HUES48 (cell line): Measurements from ENCODE around the gene GAD2.

ENCODE experiments used
- H3K27ac ChIP-seq: one replicate; pipeline ENCODE4 v1.7.0; 2013; ENCODE audit warnings: low read depth, low read length, inconsistent platforms
- H3K27me3 ChIP-seq: 2 replicates; pipeline ENCODE4 v1.6.1; 2013; ENCODE audit warnings: mild to moderate bottlenecking, low read length; ENCODE audit not compliant: control insufficient read depth, insufficient read depth
- H3K36me3 ChIP-seq: 2 replicates; pipeline ENCODE4 v1.6.1; 2013; ENCODE audit warnings: low read length; ENCODE audit not compliant: control insufficient read depth, insufficient read depth
- H3K4me1 ChIP-seq: 2 replicates; pipeline ENCODE4 v1.6.1; 2013; ENCODE audit warnings: mild to moderate bottlenecking, low read length; ENCODE audit not compliant: control insufficient read depth, insufficient read depth
- H3K4me3 ChIP-seq: 2 replicates; pipeline ENCODE4 v1.5.1; 2013; ENCODE audit warnings: mild to moderate bottlenecking, low read depth, low read length
- H3K9ac ChIP-seq: 2 replicates; pipeline ENCODE4 v1.6.1; 2013; ENCODE audit warnings: mild to moderate bottlenecking, low read depth, low read length, moderate library complexity
- H3K9me3 ChIP-seq: 2 replicates; pipeline ENCODE4 v1.6.1; 2013; ENCODE audit warnings: low read length; ENCODE audit not compliant: control insufficient read depth, insufficient read depth

Gene GAD2

DNA sequence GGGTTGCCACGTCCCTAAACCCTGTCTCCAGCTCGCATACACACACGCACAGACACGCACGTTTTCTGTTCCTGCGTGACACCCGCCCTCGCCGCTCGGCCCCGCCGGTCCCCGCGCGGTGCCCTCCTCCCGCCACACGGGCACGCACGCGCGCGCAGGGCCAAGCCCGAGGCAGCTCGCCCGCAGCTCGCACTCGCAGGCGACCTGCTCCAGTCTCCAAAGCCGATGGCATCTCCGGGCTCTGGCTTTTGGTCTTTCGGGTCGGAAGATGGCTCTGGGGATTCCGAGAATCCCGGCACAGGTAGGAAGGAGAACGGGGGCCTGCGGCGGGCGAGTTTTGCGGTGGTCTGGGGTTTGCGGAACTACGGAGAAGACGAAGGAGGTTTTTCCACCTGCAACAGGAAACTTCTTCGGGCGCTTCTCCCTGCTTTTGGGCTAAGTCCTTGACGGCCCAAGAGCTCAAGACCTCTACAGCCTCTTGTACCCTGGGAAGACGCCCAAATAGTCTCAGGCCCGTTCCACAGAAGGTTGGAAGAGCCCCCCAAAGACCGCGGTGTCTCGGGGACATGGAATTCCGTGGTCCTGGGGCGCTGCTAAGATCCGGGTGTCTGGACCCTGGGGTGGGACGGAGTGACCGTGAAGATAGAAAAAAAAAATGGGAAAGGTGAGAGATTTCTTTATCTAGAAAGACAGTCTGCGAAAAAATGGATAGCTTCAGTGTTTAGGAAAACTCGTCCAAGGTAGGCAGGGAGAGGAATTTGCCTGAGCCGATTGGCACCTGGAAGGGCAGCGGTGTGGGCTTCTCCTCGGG, at the start of gene GAD2:
GAD2 (plus strand) TSS at position 190 of the 811 bp plus-strand sequence; CDS start at position 226, 36 bp downstream.
- Histone ChIP-seq H3K36me3 (no peaks in the 10 kb centered on the region), H3K27ac (no peak within 1 kb of the TSS), H3K27me3 (peaks cover 93% of the 10 kb centered on the region), H3K9ac (no peak within 1 kb of the TSS), H3K4me1 (peaks cover 54% of the 10 kb centered on the region), H3K9me3 (no peaks in the 10 kb centered on the region), H3K4me3 (peak within 1 kb of the TSS; percentile 64)

GRCh38 chr10:26169466-26169865, 47.1 kb upstream of the GAD2 start:
- no peaks in the 10 kb centered on the region for H3K36me3 ChIP-seq
- H3K4me3 ChIP-seq = no peak overlapping the region
- H3K9ac ChIP-seq = no peak overlapping the region
- no peaks in the 10 kb centered on the region for H3K9me3 ChIP-seq
- H3K27me3 ChIP-seq = no peaks in the 10 kb centered on the region
- H3K4me1 ChIP-seq = peaks cover 42% of the 10 kb centered on the region
- no peak overlapping the region for H3K27ac ChIP-seq

DNA sequence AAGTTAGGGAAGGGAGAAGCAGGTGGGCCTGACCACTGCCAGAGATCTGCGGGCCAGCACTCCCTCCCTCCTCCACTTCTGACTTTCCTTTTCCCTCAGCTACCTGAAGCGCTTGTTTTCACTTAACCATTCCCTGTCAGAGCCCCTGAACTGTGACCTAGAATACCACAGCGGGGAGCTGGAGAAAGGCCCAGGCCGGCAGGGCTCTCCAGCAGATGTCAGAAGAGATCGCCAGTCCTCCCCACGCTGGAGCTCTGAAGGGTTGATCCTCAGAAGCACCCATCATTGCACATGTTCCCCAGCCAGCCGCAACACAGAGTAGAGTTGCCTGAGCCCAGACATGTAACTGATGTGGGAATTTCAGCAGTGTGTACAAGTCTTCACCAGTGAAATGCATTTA, 44.4 kb upstream of the GAD2 start:
- Histone ChIP-seq H3K9ac (no peak overlapping the region), H3K4me1 (peaks cover 40% of the 10 kb centered on the region), H3K27me3 (no peaks in the 10 kb centered on the region)

GRCh38 chr10:26173837-26174236, 42.7 kb upstream of the GAD2 start:
- H3K4me3 ChIP-seq = no peak overlapping the region
- H3K9me3 ChIP-seq = no peaks in the 10 kb centered on the region
- H3K4me1 ChIP-seq = peaks cover 29% of the 10 kb centered on the region
- H3K9ac ChIP-seq = no peak overlapping the region
- no peak overlapping the region for H3K27ac ChIP-seq
- no peaks in the 10 kb centered on the region for H3K27me3 ChIP-seq
- no peaks in the 10 kb centered on the region for H3K36me3 ChIP-seq

More for the DNA sequence above, 44.4 kb upstream of the GAD2 start:
- Histone ChIP-seq H3K9me3 (no peaks in the 10 kb centered on the region), H3K27ac (no peak overlapping the region), H3K4me3 (no peak overlapping the region), H3K36me3 (no peaks in the 10 kb centered on the region)

DNA sequence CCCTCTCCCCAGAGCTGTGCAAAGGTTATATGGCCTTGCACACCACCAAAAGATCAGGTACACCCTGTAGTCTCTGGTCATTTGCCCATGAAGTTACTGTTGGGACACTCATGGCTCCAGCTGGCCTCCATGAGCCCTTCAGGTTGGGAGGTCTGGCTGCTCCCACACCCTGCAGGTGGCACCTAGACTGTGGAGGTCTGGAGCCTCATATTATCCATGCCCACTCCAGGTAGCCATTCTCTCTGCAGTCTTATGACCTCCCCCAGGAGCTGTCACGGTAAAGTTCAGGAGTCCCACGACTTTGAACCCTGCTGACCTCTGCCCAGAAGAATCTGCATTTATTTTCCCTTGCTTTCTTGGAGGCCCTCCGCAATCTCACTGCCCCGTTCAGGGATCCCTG, 39.2 kb upstream of the GAD2 start:
- Histone ChIP-seq H3K27me3 (no peaks in the 10 kb centered on the region), H3K9me3 (no peaks in the 10 kb centered on the region), H3K4me3 (no peak overlapping the region), H3K9ac (no peak overlapping the region), H3K36me3 (no peaks in the 10 kb centered on the region), H3K27ac (no peak overlapping the region), H3K4me1 (no peaks in the 10 kb centered on the region)

- Histone ChIP-seq H3K27ac (no peak overlapping the region), H3K9me3 (no peaks in the 10 kb centered on the region), H3K4me1 (no peaks in the 10 kb centered on the region), H3K27me3 (no peaks in the 10 kb centered on the region), H3K36me3 (no peaks in the 10 kb centered on the region), H3K4me3 (no peak overlapping the region), H3K9ac (no peak overlapping the region)
These were observed 22.3 kb upstream of the GAD2 start for GRCh38 chr10:26194275-26194674.

GRCh38 chr10:26197248-26197647, 19.3 kb upstream of the GAD2 start:
- Histone ChIP-seq H3K36me3 (no peaks in the 10 kb centered on the region), H3K4me3 (no peak overlapping the region), H3K27ac (no peak overlapping the region), H3K9me3 (no peaks in the 10 kb centered on the region), H3K9ac (no peak overlapping the region), H3K4me1 (peaks cover 9% of the 10 kb centered on the region), H3K27me3 (no peaks in the 10 kb centered on the region)

DNA sequence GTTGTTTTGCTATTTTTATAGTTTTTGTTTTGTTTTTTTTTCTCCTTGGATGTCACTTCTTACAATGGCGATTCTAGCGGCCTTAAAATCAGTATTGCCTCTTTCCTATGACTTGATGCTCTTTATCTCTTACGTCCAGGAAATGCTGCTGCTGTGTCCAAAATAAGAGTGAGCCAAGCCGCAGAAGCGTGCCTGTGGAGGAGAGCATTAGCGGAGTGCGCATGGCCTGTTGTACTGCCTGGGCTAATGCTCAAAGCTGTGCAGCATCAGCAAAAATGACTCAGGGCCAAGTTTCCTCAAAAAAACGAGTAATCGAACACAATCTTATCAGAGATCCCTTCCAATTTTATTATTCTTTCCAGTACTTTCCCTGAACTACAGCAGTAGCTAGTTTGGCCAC, 18.5 kb upstream of the GAD2 start:
- H3K27ac ChIP-seq = no peak overlapping the region
- H3K27me3 ChIP-seq = no peaks in the 10 kb centered on the region
- no peaks in the 10 kb centered on the region for H3K36me3 ChIP-seq
- no peaks in the 10 kb centered on the region for H3K9me3 ChIP-seq
- peaks cover 9% of the 10 kb centered on the region for H3K4me1 ChIP-seq
- no peak overlapping the region for H3K4me3 ChIP-seq
- H3K9ac ChIP-seq = no peak overlapping the region

- Histone ChIP-seq H3K9me3 (no peaks in the 10 kb centered on the region), H3K4me1 (peaks cover 9% of the 10 kb centered on the region), H3K27ac (no peak overlapping the region), H3K27me3 (no peaks in the 10 kb centered on the region), H3K36me3 (no peaks in the 10 kb centered on the region), H3K4me3 (no peak overlapping the region), H3K9ac (no peak overlapping the region)
These were observed 16.7 kb upstream of the GAD2 start for GRCh38 chr10:26199841-26200240.

GRCh38 chr10:26205223-26205622, 11.4 kb upstream of the GAD2 start:
- Histone ChIP-seq H3K4me1 (no peaks in the 10 kb centered on the region), H3K9ac (no peak overlapping the region), H3K9me3 (no peaks in the 10 kb centered on the region), H3K27me3 (peaks cover 21% of the 10 kb centered on the region), H3K27ac (no peak overlapping the region), H3K36me3 (no peaks in the 10 kb centered on the region), H3K4me3 (no peak overlapping the region)

DNA sequence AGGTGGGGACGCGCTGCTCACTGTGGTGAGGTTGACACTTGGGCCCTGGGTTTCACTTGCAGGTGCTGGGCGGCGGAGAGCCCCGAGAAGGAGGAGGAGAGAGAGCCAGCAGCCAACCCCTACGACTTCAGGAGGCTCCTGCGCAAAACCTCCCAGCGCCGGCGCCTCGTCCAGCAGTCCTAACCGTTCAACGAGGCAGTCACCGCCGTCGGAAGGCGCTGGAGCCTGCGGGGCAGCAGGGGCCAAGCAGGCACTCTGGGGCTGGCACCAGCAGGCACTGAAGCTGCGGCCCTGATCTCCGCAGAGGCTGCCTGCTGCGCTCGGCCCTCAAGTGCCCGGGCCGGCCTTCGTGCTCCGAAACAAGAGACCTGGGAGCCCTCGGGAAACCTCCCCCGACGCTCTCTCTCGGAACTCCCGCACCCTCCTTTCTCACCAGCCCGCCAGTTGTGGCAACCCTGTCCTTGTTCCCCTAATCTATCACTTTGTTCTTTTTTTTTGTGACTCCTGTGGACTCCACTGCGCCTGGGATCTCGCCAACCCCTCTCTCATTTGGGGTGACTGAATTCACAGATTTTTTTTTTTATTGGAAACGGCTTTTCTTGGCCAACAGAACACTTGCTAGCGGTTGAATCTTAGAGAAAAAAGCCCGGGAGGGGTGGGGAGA, 4.7 kb upstream of the GAD2 start:
- Histone ChIP-seq H3K27ac (no peak overlapping the region), H3K36me3 (no peaks in the 10 kb centered on the region), H3K4me3 (peak overlapping the region; percentile 47; the same call in 1 of the 2 replicates), H3K4me1 (peaks cover 44% of the 10 kb centered on the region), H3K9ac (no peak overlapping the region), H3K9me3 (no peaks in the 10 kb centered on the region), H3K27me3 (peaks cover 82% of the 10 kb centered on the region)
